HG02610 (cell line): Measurements from ENCODE around the gene VTN.

Experiments
- ATAC-seq: cut with Tn5 transposase; IDR thresholded peaks from one replicate; pipeline ENCODE4 v1.9.1; 2021; ENCODE audit warnings: mild to moderate bottlenecking, moderate library complexity; ENCODE audit not compliant: unreplicated experiment

The VTN gene

GRCh38 chr17:28324781-28325180 is 45.3 kb downstream of the VTN start:
- no peak for ATAC-seq

GRCh38 chr17:28324267-28324745 is 45.8 kb downstream of the VTN start:
- no peak for ATAC-seq

GRCh38 chr17:28320215-28321061 is 49.7 kb downstream of the VTN start:
- ATAC-seq, result no peak

- no peak for ATAC-seq
Observed at GRCh38 chr17:28319598-28319935, 50.5 kb downstream of the VTN start.

GRCh38 chr17:28318759-28319597 is 51.1 kb downstream of the VTN start, which contains the start of gene TMEM97:
Gene TMEM97, plus strand, starts transcription at chr17:28319200. Its CDS starts 40 bp downstream, at chr17:28319240.
- ATAC-seq, result peak; percentile 98

- peak; percentile 5 for ATAC-seq
Observed at GRCh38 chr17:28317966-28318758, 51.9 kb downstream of the VTN start.
